GM21528 (cell line): Measurements from ENCODE around the gene RBM4B.
A peak's percentile ranks its signal among the peaks of the same experiment; 100 is the strongest.
"Not testable (repeated sequence)": the region's sequence is repeated elsewhere in the genome, so short reads cannot be mapped to it uniquely, and the experiment has no call there.

Source experiments
- ATAC-seq: cut with Tn5 transposase; IDR thresholded peaks from one replicate; pipeline ENCODE4 v1.9.1; 2021; ENCODE audit warnings: mild to moderate bottlenecking, moderate library complexity; ENCODE audit not compliant: unreplicated experiment, low FRiP score

The RBM4B gene, protein sequence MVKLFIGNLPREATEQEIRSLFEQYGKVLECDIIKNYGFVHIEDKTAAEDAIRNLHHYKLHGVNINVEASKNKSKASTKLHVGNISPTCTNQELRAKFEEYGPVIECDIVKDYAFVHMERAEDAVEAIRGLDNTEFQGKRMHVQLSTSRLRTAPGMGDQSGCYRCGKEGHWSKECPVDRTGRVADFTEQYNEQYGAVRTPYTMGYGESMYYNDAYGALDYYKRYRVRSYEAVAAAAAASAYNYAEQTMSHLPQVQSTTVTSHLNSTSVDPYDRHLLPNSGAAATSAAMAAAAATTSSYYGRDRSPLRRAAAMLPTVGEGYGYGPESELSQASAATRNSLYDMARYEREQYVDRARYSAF

DNA sequence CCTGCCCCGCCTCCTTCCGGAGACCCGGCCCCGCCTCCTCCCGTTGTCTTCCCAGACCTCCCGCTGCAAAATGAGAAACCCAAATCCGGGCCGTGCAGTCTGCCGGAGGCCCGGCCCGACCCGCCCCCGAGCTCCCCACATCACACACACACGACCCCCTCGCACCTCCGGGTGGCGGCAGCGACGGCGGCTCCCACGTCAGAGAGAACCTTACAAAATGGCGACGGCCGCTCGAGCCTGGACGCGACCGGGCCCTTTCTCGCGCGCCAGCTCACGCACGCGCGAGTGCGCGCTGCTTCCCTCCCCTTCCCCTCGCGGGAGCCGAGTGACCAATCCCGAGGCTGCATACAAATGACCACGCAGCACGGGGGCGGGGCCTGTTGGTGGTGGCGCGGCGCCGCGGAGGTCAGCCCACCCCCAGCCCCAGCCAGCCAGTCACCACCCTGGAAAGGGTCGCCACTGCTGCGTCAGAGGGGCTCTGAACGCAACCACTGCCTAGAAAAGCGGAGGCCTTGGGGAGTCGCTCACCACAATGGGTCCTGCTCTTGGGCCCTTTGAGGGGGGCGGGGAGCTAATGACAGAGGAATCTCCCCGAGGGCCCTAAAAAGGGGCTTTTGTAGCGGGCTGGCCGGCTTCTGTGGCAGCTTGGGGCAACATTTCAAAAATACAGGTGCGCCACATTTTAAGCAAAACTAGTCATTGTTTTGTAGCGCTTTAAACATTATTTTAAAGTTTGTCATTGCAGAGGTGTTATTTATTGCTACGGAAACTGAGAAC is at the start of gene RBM4B:
Gene RBM4B, minus strand, starts transcription at position 289 of the 777 bp plus-strand sequence. CDS start 808 bp downstream, outside the sequence.
- ATAC-seq = peak; percentile 80

DNA sequence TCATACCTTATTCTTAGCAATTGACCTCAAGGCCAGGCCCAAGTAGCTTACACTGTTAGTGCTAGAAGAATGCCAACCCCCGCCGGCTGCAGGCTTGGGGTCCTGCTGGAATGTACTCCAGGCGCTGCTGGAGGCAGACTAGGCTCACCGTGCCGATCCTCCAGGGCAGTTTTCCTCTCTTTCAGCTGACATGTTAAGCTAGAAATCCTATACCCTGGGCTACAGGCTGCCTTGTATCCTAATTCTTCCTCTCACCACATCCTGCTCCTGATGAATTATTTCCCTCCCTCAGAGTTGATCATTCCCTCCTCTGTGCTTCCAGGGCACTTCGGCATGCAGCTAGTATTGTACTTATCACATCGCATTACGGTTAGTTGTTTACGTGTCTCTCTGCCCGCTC is 48.0 kb upstream of the RBM4B start:
- no peak for ATAC-seq

DNA sequence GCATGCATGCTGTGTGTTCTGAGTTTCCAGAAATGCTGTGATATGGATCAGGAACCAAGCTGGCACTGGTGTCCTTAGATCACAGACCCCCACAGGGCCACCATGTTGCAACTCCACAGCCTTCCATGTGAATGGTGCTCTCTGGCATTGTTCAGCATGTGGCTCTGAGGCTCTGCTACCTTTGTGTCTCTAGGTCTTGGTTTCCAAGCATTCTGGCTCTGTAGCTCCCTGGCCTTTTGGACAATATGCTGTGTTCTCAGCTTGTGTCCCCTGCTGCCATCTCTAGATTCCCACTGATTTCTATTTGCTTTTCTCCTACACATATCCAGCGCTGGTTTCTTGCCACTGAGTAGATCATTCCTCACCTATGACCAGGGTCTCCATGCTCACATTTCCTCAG is 47.4 kb upstream of the RBM4B start:
- no peak for ATAC-seq

DNA sequence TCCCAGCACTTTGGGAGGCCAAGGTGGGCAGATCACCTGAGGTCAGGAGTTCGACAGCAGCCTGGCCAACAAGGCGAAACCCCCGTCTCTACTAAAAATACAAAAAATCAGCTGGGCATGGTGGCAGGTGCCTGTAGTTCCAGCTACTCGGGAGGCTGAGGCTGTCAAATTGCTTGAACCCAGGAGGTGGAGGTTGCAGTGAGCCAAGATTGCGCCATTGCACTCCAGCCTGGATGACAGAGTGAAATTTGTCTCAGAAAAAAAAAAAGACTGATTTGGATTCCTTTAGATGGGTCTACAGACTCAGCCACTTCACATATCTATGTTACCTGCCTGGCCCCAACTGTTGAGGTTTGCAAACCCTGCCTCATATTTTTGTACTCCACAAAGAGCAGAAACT is 46.5 kb upstream of the RBM4B start:
- not testable (repeated sequence) for ATAC-seq

DNA sequence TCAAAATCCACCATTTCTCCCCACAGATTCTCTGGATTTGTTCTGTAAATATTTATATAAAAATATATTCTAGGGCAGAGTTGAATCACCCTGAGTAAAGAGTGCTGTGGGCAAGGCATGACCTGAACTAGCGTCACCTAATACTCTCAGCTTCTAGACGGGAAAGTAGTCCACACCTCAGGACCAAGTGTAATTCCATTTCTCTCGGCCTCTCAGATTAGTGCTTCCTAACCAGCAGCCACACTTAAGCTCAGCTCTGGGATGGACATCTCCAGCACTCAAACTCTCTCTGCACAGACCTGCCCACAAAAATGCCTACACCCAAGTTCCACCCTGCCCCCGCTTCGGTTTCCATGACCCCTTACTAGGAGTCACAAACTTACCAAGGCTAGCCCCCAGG is 46.0 kb upstream of the RBM4B start:
- ATAC-seq = no peak

DNA sequence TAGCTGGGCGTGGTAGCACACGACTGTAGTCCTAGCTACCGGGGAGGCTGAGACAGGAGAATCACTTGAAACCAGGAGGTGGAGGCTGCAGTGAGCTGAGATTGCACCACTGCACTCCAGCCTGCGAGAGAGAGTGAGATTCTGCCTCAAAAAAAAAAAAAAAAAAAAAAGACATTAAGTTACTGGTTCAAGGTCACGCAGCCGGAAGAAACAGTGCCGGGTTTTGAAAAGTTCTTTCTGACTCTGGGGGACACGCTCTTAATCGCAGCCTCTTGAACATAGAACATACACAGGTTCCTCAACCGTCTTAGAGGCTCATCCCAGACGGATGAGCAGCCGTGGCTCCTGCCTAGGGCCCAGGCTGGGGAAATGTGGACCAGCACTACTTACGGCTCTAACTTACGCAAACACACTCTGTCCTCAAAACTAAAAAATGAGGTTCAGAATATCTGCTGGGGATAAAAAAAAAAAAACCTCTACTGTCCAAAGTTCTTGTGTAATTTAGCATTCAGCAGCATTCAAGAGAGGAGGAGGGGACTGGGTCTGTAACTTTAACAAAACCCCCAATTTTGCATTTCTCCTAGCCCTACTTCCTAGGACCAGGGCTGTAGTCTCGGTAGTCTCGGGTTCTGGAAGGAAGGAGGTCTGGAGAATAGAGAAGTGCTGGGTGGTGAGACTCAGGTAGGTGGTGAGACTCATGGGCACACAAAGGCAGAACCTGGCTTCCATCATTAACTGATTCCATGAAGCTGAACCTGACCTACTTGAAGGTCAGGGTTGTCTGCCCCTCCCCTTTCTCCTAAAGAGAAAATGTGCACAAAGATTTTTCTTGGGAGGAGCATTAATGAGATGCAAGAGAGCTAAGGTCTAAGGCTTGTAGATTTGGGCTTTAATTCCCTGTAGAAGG is 45.3 kb upstream of the RBM4B start:
- ATAC-seq = no peak

DNA sequence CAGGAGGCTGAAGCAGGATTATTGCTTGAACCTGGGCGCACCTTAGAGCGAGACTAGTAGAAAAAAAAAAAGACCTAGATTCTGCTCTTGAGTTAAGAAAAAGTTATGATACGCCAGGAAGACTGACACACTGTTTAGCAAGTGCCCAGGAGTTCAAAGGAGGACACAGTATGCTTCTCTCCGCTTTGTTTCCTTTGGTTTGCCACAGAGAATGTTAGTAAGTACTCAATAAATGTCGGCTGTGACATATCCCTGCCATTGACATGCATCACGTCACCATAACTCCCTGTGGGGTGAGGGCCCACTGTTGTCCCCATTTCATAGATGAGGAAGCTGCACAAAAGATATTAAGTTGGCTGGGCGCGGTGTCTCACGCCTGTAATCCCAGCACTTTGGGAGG is 44.3 kb upstream of the RBM4B start:
- no peak for ATAC-seq

DNA sequence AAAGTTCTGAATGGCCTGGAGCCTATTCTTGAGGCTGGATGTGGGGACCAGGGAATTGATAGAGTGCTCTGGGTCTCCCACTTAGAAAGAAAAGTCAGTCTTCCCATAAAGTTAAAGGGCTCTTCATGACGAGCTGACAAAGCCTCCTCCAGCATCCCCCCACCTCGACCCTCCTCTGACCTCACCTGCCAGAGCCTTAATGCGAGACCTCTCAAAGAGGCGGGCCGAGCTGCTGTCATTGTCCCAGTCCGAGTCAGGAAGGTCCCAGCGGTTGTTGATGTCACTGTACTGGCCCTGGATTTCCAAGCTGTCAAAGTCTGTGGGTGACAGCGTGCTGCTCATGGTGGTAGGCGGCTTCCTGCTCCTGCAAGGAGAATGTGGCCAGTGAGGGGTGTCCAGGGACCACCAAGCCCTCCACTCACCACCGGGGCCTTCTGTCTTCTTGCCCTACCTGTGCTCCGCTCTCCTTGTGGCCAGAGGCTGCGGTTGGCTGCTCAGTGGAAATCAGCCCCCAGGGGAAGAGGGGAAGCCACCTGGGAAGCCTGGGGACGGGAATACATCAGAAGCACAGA is 43.3 kb upstream of the RBM4B start:
- no peak for ATAC-seq

DNA sequence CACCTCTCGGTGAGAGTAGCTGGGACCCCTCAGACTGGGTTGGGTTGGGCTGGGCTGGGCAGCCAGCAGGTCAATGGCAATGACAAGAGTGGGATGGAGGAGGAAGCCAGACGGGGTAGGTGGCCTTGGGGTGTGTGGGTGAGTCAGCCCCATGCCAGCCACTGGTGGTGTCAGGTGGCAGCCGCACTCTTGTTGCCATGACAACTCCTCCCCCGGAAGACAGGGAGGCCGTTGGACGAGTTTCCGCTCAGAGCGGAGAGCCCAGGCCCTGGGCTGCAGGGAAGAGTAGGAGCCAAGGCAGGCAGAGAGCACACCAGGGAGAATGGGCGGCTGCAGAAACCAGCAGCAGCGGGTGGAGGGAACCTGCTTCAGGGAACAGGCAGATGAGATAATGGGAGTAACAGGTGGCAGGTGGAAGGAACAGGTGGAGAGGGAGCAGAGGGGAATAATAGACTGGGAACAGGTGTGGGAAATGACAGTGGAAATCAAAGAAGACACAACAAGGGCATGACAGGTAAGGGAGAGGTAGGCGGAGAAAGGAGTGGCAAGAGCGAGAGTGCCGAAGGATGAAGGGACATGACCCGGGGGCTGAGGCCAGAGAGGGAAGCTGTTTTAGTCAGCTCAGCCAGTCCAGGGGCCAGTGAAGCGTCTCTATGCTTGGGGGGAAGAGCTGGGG is 42.7 kb upstream of the RBM4B start:
- ATAC-seq = no peak

DNA sequence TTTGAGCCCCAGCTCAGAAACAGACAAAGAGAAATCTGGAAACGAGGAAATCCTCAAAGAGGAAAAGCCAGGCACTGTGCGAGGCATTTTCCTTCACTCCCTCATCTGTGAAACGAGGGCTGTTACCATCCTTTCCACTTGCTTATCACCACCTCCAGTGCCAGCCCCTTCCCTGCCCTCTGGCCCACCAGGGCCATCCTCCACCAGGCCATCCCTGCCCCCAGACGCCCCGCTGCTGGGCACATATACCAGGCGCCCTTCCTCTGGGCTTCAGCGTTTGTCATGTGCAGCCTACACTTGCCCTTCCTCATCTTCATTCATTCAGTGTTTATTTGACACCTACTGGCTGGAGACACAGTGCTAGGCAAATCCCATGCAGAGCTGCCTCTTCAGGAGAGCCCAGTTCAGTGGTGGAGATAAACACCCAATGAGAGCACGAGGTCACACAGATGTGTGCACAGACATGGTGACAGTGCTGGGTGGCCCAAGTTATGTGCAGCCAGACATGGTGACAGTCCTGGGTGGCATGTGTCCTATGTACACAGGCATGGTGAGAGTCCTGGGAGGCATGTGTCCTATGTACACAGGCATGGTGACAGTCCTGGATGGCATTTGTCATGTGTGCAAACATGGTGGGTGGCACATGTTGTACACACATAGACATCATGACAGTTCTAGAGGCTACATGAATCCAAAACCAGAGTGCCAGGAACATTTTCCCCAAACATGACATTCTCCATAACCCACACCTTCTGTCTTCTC is 41.6 kb upstream of the RBM4B start:
- ATAC-seq = no peak

DNA sequence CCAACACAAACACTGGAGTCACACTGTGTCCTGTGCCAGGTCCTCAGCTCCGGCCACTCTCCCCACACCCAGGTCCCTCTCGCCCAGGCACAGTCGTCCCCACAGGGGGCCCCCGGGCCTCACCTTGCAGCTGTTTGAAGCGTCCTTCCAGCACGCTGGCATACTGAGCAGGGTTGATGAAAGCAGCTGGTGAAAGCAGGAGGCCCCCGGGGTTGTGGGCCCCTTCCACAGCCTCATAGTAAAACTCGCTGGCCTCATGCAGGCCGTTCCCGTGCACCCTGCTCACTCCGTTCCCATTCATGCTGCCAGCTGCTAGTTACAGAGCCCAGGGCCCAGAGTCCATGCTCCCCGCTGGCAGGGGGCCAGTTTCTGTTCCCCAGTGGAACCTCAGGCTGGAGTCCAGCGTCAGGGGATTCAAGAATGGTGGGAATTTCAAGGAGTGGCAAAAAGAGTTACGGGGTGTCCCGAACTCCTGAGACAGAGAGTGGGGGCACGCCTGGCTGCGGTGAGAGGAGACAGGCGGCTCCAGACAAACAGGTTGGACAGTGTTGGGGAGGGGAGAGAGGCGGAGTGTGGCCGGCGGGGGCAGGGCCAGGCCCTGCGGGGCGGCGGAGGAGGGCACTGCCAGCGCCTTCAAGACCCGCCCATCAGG is 40.8 kb upstream of the RBM4B start:
- ATAC-seq = no peak

DNA sequence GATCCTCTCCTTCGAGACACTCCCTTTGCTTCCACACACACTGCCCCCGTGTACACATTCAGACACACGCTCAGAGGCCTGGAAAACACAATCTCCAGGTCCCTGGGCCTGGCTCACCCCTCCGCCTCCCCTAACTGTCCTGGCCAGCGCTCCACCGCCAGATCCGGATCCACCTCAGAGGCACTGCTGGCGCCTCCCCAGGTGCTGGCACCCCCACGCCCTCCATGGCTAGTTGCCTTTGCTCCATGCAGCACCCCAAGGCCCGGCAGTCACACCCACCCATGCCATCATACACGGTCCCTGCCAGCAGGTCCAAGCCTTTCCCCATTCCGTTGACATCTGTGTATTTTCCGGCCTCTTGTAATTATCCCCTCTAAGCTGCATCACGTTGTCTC is 40.2 kb upstream of the RBM4B start:
- no peak for ATAC-seq

DNA sequence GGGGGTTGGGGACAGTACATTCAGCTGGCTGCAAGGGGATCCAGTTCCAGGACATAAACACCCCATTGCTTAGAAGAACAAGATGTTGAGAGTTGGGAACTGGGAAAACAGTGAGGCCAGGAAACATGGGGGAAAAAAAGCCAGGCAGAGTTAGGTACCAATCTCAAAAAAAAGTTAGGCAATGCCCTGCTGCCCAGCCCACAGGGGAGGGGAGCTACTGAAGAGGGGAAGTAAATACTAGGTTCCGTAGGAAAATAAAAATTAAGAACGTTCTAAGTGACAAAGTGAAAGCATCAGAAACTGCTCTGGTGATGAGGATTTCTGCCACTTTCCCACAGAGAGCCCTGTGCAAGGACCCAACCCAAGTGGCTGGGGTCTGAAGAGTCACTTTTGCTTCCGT is 39.3 kb upstream of the RBM4B start:
- ATAC-seq = no peak

DNA sequence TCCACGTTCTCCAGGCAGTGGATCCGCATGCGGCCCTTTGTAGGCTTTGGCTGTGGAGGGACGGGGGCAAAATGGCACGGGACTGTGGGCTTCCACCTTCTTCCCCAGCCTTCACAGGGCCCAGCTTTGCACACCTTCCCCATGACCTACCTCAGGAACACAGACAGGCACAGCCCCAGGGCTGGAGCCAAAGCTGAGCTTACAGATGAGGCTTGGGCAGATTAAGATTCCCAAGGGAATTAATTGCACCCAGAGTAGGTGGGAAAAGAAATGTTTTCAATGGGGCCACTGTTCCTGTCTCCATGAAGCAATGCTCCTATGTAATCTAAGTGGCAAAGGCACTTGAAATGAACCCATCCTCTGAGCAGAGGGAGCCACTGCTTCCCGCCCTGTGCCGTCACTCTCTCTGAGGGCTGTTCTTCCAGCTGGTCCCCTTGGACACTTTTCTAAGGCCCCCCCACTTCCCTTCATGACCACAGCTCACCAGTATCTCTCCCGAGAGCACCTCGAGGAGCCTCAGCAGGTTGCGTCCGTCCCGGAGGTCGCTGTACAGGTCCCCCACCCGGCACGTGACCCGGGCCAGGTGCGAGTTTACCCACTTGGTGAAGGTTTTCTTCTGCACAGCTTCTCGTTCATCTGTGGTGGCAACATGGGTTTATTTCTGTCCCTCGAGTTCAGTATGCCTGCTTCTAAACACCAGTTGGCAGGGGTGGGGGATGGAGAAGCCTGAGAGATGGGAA is 37.8 kb upstream of the RBM4B start:
- no peak for ATAC-seq

DNA sequence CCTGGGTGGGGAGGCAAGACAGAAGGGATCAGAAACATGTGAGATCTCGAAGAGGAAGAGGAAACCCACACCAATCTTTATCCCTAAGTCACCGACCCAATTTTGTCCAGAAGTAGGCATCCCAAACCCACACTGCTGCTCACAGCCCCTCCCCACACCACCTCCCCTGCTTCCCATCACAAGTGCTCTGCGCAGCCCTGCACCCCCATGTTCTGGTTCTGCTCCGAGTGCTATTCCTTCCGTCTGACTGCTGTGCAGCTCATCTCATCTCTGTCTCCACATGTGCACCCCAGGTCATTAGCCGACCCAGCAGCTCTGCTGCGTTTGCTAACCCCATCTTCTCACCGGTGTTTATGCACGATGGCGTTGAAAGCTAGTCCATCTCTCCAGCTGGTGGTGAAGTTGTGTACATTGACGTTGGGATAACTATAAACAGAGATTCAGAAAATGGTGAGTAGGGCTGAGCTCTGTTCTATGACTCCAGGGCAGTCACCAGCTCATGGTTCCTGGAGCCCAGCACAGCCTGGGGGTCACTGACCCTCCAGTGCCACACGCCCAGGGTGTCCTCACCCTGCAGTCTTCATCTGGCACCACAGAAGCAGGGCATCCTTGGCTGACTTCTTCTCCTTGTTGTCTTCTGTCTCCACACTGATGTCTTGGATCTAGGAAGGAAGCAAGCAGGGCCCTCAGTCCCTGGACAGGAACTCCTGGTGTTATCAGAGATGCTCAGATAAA is 36.2 kb upstream of the RBM4B start:
- ATAC-seq = no peak

DNA sequence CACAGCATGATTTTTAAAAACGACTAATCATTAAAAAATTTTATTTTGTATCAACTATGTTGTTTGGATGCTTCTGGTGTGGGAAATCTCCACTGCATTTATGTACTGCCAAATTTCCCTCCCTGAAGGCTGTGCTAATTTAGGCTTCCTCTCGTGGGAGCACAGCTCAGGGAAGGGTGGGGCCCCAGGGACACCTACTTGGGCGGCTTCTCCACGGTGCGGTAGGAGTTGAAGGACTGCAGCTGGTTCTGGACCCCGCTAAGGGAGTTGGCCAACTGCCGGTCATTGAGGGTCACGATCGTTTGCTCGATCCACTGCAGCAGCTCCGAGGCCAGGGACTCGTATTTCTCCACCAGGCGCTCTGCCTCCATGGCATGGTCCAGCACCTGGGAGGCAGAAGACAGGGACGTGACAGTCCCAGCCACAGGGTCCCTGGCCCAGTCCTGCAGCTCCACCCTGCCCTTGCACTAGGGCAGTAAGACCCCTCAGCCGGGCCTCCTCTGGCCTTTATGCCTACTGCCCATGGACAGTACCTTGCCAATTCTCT is 32.8 kb upstream of the RBM4B start:
- no peak for ATAC-seq

DNA sequence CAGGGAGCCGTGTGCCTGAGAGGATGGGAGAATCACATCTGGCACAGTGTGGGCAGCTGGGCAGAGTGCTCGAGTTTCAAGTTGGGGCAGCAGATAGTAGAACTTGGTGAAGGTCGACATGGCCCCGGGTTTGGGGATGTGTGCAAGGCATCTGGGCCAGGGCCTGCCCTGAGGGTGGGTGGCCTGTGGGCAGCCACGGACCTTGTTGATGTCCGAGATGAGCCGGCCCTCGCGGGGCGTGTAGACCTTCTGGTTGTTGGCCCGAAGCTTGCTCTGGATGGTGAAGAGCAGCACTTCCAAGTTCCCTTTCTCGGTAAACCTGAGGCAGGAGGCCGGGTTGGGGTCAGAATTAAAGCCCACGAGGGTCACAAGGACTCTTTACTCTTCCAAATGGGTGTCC is 31.0 kb upstream of the RBM4B start:
- ATAC-seq = no peak
